ENCODE results near the gene CSMD2.

GRCh38 chr1:33927721-33928120 is 237.3 kb downstream of the CSMD2 start:
- TF ChIP-seq, protein P1, sequence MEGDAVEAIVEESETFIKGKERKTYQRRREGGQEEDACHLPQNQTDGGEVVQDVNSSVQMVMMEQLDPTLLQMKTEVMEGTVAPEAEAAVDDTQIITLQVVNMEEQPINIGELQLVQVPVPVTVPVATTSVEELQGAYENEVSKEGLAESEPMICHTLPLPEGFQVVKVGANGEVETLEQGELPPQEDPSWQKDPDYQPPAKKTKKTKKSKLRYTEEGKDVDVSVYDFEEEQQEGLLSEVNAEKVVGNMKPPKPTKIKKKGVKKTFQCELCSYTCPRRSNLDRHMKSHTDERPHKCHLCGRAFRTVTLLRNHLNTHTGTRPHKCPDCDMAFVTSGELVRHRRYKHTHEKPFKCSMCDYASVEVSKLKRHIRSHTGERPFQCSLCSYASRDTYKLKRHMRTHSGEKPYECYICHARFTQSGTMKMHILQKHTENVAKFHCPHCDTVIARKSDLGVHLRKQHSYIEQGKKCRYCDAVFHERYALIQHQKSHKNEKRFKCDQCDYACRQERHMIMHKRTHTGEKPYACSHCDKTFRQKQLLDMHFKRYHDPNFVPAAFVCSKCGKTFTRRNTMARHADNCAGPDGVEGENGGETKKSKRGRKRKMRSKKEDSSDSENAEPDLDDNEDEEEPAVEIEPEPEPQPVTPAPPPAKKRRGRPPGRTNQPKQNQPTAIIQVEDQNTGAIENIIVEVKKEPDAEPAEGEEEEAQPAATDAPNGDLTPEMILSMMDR (IDR thresholded peaks at IDR 0.05), result no peak
- no peak for TF ChIP-seq POLR2AphosphoS5 (IDR thresholded peaks at IDR 0.05)
- TF ChIP-seq EP300 (IDR thresholded peaks at IDR 0.05), result no peak

Measured in upper lobe of left lung (tissue), 4 donors.